PFSK-1 (cell line): ENCODE data around the gene ZCWPW1.

Experiments
- FOXP2 ChIP-seq: optimal IDR thresholded peaks from 2 replicates; pipeline ENCODE3; 2011; ENCODE audit warnings: borderline replicate concordance, control low read depth, inconsistent platforms; ENCODE audit not compliant: insufficient read depth; ENCODE audit errors: extremely low read length, extremely low read depth
- SIN3A ChIP-seq: IDR thresholded peaks from 2 replicates; pipeline ENCODE4 v1.6.1; 2012; ENCODE audit warnings: mild to moderate bottlenecking, low read length, moderate library complexity, borderline replicate concordance; ENCODE audit not compliant: insufficient read depth

GRCh38 chr7:100394077-100394476 lies 34.4 kb downstream of the ZCWPW1 start:
- no peak for TF ChIP-seq FOXP2
- TF ChIP-seq SIN3A: no peak
